Panc1 (cell line): ENCODE measurements around the gene ANAPC5.

Experiments used
- CTCF ChIP-seq: fragments of 450-650 bp; IDR thresholded peaks from 2 replicates; pipeline ENCODE4 v1.5.1; 2017; ENCODE audit warnings: mild to moderate bottlenecking
- POLR2AphosphoS5 ChIP-seq: IDR thresholded peaks from 2 replicates; pipeline ENCODE4 v1.6.1; 2012; ENCODE audit warnings: mild to moderate bottlenecking, low read depth, low read length, moderate library complexity

- TF ChIP-seq POLR2AphosphoS5: no peak
- TF ChIP-seq CTCF: no peak
Measured at GRCh38 chr12:121297435-121297991, 54.7 kb downstream of the ANAPC5 start.
